UCSD-AML1 (cell line): ENCODE measurements around the gene LIMS2.

Experiments used
- DNase-seq: peaks from one replicate; lab custom pipeline; 2025; ENCODE audit not compliant: unreplicated experiment; lab: John Stamatoyannopoulos, UW

Gene LIMS2

GRCh38 chr2:127634626-127635379 lies 40.5 kb downstream of the LIMS2 start:
- no peak for DNase-seq

- DNase-seq = no peak
Observed at GRCh38 chr2:127634066-127634617, 41.2 kb downstream of the LIMS2 start.

DNA sequence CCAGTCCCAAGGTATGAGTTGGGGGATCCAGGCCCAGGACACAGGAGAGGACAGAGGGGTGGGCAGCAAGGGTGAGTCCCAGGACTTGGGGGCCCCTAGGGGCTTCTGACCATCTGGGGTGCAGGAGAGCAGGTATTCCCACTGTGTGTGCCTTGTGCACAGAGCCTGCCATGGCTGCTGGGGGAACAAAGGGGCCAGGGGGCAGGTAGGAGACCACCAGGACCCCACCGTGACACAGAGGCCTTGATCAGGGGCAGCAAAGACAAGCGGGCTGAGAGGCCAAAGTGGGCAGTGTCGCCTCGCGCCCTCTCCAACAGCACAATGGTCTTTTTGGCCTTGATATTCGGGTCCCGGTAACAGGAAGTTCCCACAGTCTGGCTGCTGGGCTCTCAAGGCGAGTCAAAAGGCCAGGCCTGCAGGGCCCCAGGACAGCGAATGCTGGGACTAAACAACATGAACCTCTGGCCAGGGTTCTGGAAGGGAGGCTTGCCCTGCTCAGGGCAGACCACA lies 41.7 kb downstream of the LIMS2 start:
- DNase-seq = no peak

DNA sequence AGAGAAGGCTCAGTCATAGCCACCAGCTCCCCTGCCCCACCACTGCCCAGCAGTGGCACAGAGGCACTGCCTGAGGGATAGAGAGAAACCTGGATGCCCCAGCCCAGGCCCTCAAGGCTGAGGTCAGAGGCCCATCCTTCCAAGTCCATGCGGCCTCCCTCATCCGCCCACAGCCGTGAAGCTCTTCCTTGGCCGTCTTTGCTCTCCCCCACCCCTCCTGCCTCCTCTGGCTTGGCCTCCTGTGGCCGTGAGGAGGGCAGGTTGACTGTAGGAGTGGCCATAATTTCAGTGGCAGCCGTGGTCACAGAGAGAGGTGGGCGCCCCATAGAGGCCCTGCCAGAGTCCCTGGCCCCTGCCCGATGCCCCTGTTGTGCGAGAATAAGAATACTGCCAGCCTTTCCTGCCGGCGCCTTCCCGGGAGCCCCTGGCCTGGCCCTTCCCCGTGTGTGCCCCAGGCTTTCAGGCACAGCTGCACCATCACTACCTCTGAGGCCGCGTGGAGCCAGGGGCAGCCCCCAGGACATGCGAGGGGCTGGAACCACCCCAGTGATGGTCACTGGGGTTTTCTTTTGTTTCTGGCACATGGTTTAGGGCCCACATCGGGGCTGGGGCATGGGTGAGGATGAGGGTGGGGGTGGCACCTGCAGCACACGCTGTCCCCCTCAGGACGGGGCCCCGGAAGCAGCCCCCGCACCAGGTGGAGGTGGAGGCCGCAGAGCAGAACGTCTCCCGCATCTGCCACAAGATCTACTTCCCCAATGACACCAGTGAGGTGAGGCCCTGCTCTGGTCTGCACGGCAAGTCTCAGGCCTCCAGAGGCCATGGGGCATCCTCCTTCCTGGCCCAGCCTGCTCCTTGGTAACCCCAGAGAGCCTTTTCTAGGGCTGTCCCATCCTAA lies 42.5 kb downstream of the LIMS2 start:
- DNase-seq = no peak

DNA sequence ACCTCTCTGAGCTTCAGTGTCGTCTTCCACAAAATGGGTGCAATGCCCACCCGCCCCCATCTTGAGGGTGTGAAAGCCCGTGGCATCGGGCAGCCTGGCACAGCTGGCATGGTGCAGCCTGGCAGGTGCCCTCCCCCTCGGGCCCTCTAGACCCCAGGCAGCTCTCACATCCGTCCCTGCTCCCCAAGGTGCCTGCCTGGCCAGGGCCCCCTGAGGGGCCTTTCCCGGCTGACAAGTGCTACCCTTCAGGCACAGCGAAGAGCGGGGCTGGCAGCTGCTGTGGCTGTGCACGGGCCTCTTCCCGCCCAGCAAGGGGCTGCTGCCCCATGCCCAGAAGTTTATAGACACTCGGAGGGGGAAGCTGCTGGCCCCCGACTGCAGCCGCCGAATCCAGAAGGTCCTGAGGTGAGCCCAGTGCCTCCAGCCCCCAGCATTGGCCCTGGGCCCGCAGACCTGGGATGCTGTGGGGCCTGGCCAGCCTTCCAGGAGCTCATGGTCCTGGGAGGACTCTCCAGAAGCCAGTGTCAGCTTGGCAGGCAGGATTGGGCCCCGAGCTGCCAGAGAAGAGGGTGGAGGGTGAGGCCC lies 43.2 kb downstream of the LIMS2 start:
- DNase-seq = no peak

- DNase-seq = no peak
Observed at GRCh38 chr2:127631541-127631996, 43.8 kb downstream of the LIMS2 start.

DNA sequence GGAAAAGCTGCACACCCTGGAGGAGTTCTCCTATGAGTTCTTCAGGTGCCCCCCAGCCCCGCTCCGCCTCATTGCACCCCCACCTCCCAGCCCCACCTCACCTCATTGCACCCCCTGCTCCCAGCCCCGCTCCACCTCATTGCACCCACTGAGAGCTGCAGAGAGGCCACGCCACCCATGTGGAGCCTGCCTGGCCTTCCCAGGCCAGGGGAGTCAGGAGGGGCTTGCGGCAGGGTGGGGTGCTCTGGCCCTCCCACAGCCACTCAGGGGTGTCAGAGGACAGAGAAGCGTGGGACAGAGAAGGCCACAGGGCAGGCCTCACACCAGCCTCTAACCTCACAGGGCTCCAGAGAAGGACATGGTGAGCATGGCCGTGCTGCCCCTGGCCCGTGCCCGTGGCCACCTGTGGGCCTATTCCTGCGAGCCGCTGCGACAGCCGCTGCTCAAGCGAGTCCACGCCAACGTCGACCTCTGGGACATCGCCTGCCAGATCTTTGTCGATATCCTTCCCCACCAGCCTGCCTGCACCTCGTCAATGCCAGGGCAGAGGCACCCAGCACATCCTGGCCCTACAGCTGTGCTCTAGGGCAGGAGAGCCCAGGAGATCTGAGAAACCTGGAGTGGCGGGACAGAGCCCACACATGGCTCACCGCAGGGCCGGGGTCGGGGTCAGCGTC lies 44.3 kb downstream of the LIMS2 start:
- no peak for DNase-seq

GRCh38 chr2:127630096-127630863 lies 45.0 kb downstream of the LIMS2 start:
- DNase-seq = no peak

DNA sequence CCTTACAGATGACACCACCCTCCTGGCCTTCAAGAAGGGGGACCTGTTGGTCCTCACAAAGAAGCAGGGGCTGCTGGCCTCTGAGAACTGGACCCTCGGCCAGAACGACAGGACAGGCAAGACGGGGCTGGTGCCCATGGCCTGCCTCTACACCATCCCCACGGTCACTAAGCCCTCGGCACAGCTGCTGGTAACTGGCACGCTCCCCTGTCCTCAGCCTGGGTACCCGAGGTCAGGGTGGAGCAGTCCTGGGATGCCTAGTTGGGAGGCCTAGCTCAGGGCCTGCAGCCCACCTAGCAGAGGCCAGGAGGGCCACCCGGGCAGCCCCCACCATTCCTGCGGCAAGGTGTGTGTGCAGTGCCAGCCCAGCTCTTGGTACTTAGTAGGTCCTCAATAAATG lies 45.7 kb downstream of the LIMS2 start:
- DNase-seq = no peak

DNA sequence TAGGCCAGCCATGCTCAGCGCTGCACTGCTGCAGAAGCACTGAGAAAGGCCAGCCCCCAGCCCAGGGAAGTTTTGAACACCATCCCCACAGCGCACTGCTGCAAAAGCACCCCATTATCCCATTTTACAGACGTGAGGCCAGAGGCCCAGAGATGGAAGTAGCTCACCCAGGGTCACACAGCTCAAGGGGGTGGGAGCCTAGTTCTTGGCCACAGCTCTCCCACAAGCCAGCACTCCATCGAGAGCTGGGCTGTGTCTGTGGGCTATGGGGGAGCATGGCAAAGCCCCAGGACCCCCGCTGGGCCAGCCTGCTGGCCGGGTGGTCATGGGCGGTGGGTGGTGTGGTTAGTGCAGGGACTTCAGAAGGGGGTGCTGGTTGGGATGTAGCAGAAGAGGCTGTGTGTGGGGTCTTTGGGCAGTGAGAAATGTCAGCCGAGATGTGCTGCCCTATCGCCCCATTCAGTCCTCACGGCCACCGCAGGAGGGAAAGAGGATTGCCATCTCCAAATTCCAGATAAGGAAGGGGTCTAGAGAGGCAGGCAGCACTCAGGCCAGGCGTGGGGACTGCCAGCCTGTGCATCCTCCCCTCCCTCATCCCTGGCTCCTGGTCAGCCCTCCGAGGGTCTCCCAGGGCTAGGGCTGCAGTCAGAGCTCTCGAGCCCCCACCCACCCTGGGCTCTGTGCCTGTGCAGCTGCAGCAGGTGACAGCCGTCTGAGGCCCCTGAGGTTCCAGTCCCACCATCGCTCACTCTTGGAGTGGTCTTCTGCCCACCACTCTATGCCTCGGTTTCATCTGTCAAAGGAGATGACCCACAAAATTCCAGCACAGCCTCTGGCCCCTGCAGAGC lies 46.3 kb downstream of the LIMS2 start:
- DNase-seq = no peak

- DNase-seq = no peak
Observed at GRCh38 chr2:127627740-127628571, 47.4 kb downstream of the LIMS2 start.

- DNase-seq = no peak
Observed at GRCh38 chr2:127626917-127627739, 48.2 kb downstream of the LIMS2 start.

DNA sequence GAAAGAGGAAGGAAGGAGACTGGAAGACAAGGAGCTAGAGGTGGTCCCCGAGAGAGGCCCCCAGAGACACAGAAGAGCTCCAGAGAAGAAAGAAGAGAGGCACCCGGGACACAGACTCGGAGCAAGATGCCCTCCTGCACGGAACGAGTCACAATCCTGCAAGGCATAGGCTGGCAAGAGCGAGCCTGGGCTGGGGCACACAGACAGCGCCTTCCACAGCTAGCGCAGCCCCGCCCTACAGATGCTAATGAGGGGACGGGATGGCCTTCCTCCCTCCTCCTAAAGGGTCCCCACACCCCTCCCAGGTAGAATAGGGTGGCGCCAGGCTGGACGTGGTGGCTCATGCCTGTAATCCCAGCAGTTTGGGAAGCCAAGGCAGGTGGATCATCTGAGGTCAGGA lies 49.2 kb downstream of the LIMS2 start:
- DNase-seq = no peak

- no peak for DNase-seq
Observed at GRCh38 chr2:127625572-127625951, 49.8 kb downstream of the LIMS2 start.

- no peak for DNase-seq
Observed at GRCh38 chr2:127624756-127625571, 50.4 kb downstream of the LIMS2 start.

- DNase-seq = no peak
Observed at GRCh38 chr2:127624320-127624755, 51.0 kb downstream of the LIMS2 start.
